ENCODE data around the gene KRT85. TPM values are rescaled to one million over a fixed set of nuclear protein-coding genes. Genes with fewer than 3 reads are reported as not detected.
"Not testable (repeated sequence)": the region's sequence is repeated elsewhere in the genome, so short reads cannot be mapped to it uniquely, and the experiment has no call there.

Gene KRT85
- polyA plus RNA-seq (2013, experiment 1 of 2; ENCODE audit: insufficient read length), result not detected
- not detected for polyA plus RNA-seq (2013, experiment 2 of 2; ENCODE audit: insufficient read length)

DNA sequence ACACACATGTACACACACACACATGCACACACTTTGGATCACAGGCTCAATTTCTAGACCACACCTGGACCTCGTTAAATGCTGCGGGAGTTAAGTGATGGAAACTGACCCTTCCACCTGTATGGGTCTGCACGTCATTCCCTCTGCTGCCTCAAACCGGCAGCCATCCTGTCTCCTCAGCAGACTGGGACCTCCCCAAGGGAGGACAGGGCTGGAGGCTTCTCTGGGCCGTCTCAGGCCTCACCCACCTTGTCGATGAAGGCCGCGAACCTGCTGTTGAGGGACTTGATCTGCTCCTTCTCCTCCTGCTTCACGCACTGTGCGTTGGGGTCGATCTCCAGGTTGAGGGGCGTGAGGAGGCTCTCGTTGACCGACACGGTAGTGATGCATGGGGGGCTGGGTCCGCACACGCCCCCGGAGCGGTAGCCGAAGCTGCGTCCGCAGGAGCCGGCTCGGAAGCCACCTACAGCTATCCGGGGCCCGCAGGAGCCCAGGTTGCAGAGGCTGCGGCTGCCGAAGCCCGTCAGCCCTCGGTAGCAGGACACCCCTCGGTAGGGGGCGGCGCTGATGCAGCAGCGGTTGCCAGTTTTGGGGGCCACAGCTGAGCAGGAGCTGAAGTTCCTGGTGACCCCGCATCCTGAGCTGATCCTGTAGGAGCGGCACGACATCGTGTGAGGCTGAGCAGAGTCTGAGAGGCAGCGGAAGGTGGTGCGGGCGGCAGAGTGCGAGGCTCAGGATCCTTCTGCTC lies at the start of gene KRT85:
TSS of gene KRT85 (minus strand) at position 744 of the 748 bp plus-strand sequence. CDS start at position 668, 76 bp downstream.
- DNase-seq, result no peak

- DNase-seq, result no peak
Observed at GRCh38 chr12:52416795-52417194, 49.5 kb upstream of the KRT85 start.

GRCh38 chr12:52415870-52416750 lies 48.8 kb upstream of the KRT85 start:
- DNase-seq, result peak; percentile 82

GRCh38 chr12:52414936-52415335 lies 47.7 kb upstream of the KRT85 start:
- DNase-seq, result no peak

GRCh38 chr12:52413782-52414345 lies 46.6 kb upstream of the KRT85 start:
- DNase-seq, result no peak

DNA sequence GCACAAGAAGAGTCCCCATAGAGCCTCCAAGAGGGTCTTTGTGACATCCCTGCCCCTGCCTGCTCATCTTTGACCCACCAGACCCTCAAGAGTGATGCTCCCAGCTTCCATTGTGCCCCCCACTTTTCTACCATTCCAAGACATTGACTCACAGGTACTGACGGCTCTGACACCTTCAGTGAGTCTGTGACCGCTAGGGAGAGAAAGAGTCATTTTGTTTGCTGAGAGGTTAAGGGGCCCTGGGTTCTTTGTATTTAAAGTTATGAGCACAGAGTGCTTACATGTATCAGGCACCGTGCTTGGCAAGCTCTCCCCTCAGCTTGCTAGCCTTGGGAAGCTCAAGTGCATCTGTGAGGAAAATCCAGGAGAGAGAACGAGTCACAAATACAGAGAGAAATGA lies 45.9 kb upstream of the KRT85 start:
- DNase-seq, result no peak

DNA sequence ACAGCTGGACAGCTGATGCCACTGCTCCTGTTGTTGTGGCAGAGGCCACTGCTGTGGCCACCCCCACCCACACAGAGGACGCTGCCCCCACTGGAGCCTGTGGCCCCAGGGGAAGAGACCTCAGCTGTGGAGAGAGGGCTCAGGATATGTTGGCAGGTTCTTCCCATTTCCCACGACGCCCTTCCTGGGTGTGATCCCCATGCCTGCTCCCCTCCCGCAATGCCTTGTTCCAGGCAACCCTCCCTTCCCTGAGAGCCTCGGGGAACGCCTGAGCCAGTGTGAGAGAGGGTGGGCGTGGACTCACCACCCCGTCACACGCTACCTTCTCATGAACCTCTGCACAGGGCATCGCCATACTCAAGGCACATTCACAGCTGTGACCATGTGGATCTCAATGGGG lies 44.5 kb upstream of the KRT85 start:
- DNase-seq, result no peak

GRCh38 chr12:52410589-52411248 lies 43.4 kb upstream of the KRT85 start:
- DNase-seq, result not testable (repeated sequence)

GRCh38 chr12:52407918-52408317 lies 40.6 kb upstream of the KRT85 start:
- DNase-seq, result no peak

DNA sequence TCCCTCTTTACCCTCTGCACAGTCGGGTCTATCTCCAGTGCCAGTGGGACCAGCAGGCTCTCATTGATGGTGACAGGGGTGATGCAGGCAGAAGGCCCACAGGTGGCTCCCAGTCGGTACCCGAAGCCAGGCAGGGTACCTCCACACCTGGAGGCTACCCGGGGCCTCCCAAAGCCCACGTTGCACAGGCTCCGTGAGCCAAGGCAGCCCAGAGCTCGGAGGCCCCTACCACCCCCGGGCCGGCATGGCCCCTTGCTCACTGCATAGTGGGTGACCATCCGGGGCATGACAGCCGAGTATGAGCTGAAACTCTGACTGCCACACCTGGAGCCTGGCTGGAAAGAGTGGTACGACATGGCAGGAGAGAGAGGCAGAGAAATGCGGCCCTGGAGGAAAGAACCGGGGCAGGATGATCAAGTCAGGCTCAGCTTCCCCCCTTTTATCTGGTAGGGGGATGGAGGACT lies 38.7 kb upstream of the KRT85 start, which contains the start of gene KRT82:
TSS of gene KRT82 (minus strand) at position 414 of the 464 bp plus-strand sequence. CDS start at position 356, 58 bp downstream.
- DNase-seq, result no peak

DNA sequence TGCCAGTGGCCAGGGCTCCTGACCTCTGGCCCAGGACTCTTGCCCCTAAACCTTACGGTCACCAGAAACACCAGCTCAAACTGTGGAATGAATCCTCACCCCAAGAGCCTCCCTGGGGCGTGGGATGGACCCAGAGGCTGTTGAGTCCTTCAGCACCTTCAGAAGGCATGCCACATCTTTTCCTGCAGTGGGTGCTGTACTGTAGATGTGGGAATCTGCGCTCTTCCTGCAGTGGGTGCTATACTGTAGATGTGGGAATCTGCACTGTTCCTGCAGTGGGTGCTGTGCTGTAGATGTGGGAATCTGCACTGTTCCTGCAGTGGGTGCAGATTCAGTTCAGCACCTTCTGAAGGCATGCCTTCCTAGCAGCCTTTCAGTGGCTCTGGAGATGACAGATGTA lies 37.7 kb upstream of the KRT85 start:
- DNase-seq, result no peak

GRCh38 chr12:52403561-52403960 lies 36.3 kb upstream of the KRT85 start:
- DNase-seq, result no peak

GRCh38 chr12:52402873-52403540 lies 35.7 kb upstream of the KRT85 start:
- no peak for DNase-seq

GRCh38 chr12:52402377-52402776 lies 35.1 kb upstream of the KRT85 start:
- no peak for DNase-seq

GRCh38 chr12:52401926-52402325 lies 34.6 kb upstream of the KRT85 start:
- no peak for DNase-seq

- DNase-seq, result no peak
Observed at GRCh38 chr12:52401526-52401925, 34.2 kb upstream of the KRT85 start.

- no peak for DNase-seq
Observed at GRCh38 chr12:52400906-52401305, 33.6 kb upstream of the KRT85 start.

GRCh38 chr12:52399756-52400155 lies 32.5 kb upstream of the KRT85 start:
- DNase-seq, result no peak

- no peak for DNase-seq
Observed at GRCh38 chr12:52398176-52398575, 30.9 kb upstream of the KRT85 start.

DNA sequence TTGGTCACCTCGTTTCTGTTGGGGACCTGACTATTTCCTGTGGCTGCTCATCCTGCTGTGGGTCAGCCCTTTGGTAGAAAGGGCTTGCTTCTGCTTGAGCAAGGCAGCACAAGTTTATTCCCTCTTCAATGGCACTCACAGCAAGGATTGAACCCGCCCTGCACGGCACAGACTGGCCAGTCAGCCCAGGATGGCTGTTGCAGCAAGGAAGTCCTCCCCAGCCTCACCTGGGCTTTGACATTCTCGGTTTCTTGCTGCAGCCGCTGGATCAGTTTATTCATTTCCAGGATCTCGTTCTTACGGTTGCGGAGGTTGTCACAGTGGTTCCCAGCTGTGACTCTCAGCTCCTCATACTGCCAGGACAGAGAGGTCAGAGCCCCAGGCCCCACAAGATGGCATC lies 29.4 kb upstream of the KRT85 start:
- DNase-seq, result no peak

DNA sequence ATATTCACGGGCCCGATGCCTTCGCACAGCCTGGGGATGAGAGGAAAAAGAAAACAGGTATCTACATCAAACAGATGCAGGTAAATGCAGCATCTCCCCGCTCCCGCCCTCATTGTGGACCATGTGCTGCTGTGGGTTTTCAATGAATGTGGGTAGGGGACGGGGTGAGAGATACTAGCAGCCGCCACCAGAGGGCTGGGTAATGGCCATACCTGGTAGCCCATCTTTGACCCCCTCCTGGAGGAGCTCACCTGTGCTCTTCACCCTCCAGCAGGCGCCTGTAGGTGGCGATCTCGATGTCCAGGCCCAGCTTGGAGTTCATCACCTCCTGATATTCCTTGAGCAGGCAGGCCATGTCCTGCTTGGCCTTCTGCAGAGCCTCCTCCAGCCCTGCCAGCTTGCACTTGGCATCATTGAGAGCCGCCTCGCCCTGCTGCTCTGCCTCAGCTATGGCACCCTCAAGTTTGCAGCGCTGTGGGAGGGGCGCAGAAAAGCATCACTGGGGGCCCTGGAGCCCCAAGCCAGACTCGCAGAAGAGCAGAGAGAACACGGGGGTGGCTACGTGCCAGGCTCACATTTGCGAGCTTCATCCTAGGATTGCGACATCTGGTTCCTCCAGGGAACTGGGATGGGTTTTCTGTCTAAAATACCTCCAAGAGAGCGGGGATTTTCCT lies 28.6 kb upstream of the KRT85 start:
- no peak for DNase-seq
